ENCODE data around the gene CALN1. TPM values are rescaled to one million over a fixed set of nuclear protein-coding genes. Genes with fewer than 3 reads are reported as not detected.

The CALN1 gene
- total and polyA plus RNA-seq, 3 donors from 2014 or later, result 4.3 to 6.2 (median 4.4) TPM

DNA sequence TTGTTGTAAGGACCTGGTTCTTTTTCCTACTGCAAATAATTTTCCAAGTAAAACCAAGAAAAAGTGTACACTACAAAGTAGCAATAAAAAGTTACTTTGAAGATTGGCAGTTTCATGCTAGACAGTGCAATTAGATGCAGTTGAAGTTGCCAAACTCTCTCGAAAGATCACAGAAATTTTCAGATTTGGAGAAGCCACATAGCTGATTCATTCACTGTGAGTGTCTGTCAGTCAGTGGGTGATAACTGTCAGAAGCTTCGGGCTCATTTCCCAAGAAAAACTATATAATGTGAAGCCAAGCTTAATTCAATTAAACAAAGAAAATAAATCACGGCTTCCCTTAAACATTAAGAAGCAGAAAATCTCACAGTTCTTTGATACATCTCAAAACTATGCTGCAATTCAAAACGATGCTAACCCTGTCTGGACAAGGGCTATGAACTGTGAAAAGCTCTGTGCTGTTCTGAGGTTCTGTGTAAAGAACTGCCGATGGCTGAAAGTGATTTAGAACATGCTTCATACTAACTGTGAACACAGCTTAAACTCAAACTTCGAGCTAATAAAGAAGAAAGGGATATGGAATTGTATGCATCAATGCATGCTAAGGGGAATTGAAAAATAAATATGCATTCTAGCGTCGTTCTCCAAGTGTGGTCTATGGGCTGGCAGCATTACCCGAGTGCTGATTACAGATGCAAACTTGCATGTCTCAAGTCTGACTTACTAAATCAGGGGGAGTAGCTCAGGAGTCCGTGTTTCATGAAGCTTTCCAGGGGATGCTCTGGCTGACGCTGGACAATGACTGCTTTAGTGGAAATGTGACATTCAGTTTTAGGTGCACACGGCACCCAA lies 557.4 kb downstream of the CALN1 start:
- TF ChIP-seq, protein P1, sequence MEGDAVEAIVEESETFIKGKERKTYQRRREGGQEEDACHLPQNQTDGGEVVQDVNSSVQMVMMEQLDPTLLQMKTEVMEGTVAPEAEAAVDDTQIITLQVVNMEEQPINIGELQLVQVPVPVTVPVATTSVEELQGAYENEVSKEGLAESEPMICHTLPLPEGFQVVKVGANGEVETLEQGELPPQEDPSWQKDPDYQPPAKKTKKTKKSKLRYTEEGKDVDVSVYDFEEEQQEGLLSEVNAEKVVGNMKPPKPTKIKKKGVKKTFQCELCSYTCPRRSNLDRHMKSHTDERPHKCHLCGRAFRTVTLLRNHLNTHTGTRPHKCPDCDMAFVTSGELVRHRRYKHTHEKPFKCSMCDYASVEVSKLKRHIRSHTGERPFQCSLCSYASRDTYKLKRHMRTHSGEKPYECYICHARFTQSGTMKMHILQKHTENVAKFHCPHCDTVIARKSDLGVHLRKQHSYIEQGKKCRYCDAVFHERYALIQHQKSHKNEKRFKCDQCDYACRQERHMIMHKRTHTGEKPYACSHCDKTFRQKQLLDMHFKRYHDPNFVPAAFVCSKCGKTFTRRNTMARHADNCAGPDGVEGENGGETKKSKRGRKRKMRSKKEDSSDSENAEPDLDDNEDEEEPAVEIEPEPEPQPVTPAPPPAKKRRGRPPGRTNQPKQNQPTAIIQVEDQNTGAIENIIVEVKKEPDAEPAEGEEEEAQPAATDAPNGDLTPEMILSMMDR (IDR thresholded peaks at IDR 0.05), result no peak
- TF ChIP-seq POLR2A (IDR thresholded peaks at IDR 0.05), result no peak
- Histone ChIP-seq H3K27me3 (no peaks in the 10 kb centered on the region), H3K4me3 (no peak overlapping the region), H3K4me1 (no peaks in the 10 kb centered on the region), H3K36me3 (ENCODE audit: low read depth, missing control alignments) (no peaks in the 10 kb centered on the region), H3K9me3 (no peaks in the 10 kb centered on the region), H3K27ac (no peak overlapping the region)
- WGBS, 2 donors, result 67 to 69% methylated on average over 12 of the region's 12 CpGs
- DNase-seq, result no peak
- intact Hi-C loops (cut with DNase I; ENCODE audit: low total_unique reads), result no loop called here

DNA sequence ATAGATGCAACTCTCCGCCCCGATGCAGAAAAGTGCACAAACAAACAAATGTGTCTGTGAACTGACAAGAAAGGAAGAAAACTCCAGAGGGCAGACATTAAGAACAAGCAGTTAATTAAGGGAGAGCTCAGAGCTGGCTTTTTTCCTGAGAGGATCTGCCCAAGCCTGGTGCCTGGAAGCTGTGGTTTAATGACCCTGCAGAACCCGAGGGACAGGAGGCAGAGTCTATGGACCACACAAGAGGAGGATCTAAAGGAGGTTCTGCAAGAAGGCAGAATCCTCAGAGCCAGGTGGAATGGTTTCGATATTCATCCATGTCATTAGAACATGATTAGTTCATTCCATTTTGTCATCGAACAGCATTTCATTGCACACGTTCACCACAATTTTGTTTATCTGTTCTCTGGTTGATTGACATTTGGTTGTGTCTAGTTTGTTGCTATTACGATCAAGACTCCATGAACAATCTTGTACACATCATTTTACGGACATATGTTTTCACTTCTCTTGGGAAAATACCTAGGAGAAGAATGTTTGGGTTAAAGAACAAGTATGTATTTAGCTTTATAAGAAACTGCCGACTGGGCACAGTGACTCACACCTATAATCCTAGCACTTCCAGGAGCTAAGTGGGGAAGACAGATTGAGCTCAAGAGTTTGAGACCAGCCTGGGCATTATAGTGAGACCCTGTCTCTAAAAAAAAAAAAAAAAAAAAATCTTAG lies 560.2 kb downstream of the CALN1 start:
- intact Hi-C loops (cut with DNase I; ENCODE audit: low total_unique reads), result no loop called here
- H3K27me3 ChIP-seq, result no peaks in the 10 kb centered on the region
- TF ChIP-seq, protein P1 (IDR thresholded peaks at IDR 0.05), result no peak
- no peak for TF ChIP-seq POLR2A (IDR thresholded peaks at IDR 0.05)
- H3K4me3 ChIP-seq, result no peak overlapping the region
- whole genome bisulfite sequencing, 2 donors, result 75 to 78% methylated on average over 9 of the region's 9 CpGs
- H3K27ac ChIP-seq, result no peak overlapping the region
- no peaks in the 10 kb centered on the region for H3K9me3 ChIP-seq
- no peaks in the 10 kb centered on the region for H3K4me1 ChIP-seq
- no peaks in the 10 kb centered on the region for H3K36me3 ChIP-seq (ENCODE audit: low read depth, missing control alignments)
- DNase-seq, result no peak

DNA sequence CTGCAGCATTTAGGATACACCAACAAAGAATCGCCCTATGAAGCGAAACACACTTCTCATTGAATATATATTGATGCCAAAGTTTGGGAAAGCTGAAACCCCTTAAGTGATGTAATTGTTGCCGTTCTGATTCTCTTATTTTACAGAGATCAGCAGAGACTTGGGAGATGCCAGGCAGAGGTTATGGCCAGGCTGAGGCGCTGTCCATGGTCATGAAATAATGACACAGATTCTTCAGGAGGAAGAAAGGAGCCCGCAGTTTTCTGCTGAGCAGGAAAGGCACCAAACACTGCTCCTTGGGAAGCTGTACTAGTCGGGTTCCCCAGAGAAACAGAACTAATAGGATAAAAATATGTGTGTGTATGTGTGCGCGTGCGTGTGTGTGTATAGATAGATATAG lies 566.0 kb downstream of the CALN1 start:
- H3K4me3 ChIP-seq, result no peak overlapping the region

DNA sequence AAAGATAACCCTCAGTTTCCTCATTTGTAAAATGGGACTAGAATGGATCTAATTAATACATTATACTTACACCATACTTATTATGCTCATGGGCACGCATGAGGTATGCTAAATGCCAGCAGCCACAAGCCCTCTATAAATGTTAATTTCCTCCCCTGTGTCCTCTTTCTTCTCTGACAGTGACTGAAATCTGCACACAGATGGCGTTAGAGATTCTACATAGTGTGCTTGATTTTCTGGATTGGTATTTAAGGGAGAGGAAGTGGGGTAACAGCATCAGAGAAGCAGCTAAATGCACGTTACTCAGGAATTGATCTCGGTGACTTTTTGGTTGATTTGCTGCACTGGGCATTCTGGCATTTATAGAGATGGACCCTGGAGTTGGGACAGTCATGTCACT lies 568.5 kb downstream of the CALN1 start:
- TF ChIP-seq, protein P1 (IDR thresholded peaks at IDR 0.05), result no peak
- TF ChIP-seq POLR2A (IDR thresholded peaks at IDR 0.05), result no peak
- no peak overlapping the region for H3K27ac ChIP-seq
- DNase-seq, result no peak

More for the DNA sequence above, 566.0 kb downstream of the CALN1 start:
- Histone ChIP-seq H3K4me1 (no peaks in the 10 kb centered on the region), H3K27ac (no peak overlapping the region), H3K9me3 (no peaks in the 10 kb centered on the region), H3K27me3 (no peaks in the 10 kb centered on the region), H3K36me3 (ENCODE audit: low read depth, missing control alignments) (no peaks in the 10 kb centered on the region)
- WGBS, 2 donors, result 70 to 77% methylated on average over 9 of the region's 9 CpGs
- peak; percentile 17 for DNase-seq
- TF ChIP-seq, protein P1 (IDR thresholded peaks at IDR 0.05), result no peak
- TF ChIP-seq POLR2A (IDR thresholded peaks at IDR 0.05), result no peak
- intact Hi-C loops (cut with DNase I; ENCODE audit: low total_unique reads), result no loop called here

More for the DNA sequence above, 568.5 kb downstream of the CALN1 start:
- intact Hi-C loops (cut with DNase I; ENCODE audit: low total_unique reads), result no loop called here
- no peaks in the 10 kb centered on the region for H3K36me3 ChIP-seq (ENCODE audit: low read depth, missing control alignments)
- H3K9me3 ChIP-seq, result no peaks in the 10 kb centered on the region
- H3K4me1 ChIP-seq, result no peaks in the 10 kb centered on the region
- H3K4me3 ChIP-seq, result no peak overlapping the region
- 75 to 83% methylated on average over 4 of the region's 4 CpGs for WGBS, 2 donors
- H3K27me3 ChIP-seq, result no peaks in the 10 kb centered on the region
